AG08395 (cell line): Measurements from ENCODE around the gene MPDZ.

Experiments
- DNase-seq: peaks from one replicate; pipeline ENCODE4 v3.0.0; 2012; ENCODE audit warnings: mixed read lengths, low spot score

The MPDZ gene

DNA sequence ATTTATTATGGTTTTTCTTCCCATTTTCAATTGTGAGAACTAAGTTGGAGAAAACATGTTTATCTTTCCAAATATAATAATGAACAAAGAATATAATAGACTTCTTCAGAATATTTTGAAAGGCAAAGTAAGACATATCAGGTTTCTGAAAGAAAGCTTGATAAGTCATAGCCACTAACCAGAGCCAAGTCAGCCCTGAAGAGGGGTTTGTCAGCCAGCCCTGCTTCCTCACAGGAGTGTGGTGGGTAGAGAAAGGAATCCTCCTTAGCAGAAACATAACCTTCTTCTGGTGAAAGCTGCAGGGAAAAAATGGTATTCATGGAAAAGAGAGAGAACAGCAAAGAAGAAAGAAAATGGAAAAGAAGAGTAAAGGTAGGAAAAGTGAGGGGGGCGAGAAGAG is 93.4 kb downstream of the MPDZ start:
- DNase-seq: no peak

DNA sequence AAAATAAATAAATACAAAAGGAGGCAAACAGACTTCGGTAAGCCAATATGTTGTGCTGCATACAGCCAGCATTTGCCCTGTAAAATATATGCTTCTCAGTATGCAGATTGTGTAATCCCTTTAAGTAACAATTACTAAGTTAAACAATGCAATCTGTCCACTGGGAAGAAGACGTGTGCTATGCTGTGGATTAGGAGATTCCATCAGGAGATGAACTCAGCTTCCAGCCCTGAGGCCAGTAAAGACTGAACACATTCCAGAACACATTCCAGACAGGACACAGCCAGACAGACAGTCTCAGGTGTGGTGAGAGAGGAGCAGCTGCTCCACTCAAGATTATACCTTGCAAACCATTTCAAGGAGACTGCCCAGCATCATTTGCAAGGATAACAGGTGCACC is 97.8 kb downstream of the MPDZ start:
- no peak for DNase-seq

DNA sequence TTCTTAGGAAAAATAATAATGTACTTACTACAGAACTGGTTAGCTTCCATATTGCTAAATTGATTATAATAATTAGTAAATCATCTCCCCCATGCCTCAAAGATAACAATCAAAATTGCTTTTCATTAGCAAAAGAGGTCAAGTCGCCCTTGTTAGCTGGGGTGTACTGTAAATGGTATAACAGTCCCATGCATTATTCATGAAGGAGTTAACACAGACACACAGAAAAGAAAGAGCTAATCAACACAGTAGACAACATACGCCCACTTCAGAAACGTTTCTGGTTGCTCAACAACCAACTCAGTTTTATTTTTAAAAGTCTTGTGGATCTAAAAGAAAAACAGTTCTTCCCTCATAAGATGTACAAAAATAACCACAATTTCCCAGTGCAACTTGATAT is 100.2 kb downstream of the MPDZ start:
- DNase-seq: no peak

DNA sequence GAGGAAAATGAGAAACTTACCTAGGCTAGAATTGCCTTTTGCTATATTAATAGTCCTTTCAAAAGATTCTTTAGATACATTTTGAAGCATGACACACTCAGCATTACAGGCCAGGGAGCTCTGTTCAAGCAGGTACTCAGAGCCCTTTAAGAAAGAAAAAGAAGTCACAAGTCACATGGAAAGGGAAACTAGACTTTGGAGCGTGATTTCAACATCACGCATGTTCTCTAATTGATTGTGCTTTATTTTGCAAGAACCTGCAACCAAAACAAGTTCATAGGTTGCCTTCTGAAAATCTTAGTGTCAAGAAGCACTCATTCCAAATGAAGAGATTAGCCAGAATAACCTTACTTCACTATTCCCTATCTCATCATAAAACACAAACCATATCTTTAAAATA is 103.8 kb downstream of the MPDZ start:
- DNase-seq: no peak

DNA sequence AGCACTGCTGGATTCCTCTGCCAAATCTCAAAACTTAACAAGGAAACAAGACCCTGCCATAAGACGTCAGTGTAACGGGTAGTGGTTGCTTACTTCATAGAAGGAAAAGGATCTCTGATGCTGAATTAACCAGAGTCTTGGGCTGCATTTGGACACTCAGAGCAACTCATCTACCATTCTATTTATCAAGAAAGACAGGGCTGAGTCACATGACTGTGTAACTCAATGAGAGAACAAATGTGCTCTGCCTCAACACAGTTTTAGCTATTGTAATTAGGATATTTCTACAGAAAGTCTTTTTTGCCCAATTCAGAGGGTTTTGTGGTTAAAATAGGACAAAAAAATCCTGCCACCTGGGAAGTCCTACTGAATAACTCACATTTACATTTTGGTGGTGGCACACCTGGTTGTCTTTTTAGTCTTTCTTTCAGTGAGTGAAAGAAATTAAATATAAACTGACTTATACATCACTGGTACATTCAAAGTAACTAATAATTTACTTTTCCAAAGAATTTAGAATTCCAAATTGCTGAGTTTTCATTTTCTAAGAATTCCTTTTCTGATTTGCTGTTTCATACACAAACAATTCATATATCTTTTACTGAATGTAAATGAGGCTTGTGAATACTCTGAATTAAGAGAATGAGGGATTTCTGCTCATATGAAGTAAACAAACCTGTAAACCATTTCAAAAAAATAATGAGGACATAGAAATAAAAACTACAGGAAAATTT is 104.4 kb downstream of the MPDZ start:
- no peak for DNase-seq

DNA sequence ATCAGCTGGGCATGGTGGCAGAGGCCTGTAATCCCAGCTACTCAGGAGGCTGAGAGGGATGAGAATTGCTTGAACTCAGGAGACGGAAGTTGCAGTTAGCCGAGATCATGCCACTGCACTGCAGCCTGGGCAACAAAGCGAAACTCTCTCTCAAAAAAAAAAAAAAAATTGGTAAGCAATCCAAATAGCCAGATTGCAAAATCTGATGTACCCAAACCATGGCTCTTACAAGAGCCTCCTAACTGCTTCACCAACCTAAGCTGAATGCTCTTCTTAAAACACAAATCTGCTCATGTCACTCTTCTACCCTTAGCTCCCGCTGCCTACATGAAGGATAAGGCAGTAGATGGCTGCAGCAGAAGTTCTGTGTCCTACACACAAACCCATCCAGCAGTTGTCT is 105.9 kb downstream of the MPDZ start:
- no peak for DNase-seq

DNA sequence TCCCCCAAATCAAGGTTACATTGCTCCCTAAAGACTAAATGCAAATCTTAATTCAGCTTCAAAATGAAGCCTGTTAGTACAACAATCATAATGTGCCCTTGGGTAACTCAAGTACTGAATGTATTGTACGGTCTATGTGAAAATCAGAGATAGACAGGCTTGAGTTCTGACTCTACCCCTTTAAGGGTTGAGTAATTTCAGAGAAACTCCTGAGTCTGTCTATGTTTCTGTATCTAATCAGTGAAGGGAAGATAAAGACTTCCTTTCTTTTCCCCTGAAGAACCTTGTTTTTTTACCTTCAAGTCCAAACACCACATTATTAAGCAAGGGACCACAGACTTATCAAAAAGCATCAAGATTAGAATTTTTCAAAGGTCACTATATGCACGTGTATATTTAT is 108.2 kb downstream of the MPDZ start:
- no peak for DNase-seq

DNA sequence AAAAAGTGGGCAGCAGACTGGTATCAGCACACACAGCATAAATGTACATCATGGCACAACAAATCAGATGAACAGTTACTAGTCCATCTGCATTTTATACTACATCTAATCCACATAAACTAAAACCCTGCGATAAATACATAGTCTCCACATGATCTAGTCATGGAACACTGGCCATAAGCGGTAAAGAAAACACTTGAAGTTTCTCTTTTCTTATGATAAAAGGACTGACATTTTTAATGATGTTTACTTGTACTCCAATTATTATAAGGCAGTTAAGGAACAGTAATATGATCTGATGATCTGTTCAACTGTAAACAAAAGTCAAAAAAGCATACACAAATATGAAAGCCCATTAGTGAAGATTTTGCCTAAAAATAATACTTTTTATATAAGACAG is 112.5 kb downstream of the MPDZ start:
- no peak for DNase-seq

DNA sequence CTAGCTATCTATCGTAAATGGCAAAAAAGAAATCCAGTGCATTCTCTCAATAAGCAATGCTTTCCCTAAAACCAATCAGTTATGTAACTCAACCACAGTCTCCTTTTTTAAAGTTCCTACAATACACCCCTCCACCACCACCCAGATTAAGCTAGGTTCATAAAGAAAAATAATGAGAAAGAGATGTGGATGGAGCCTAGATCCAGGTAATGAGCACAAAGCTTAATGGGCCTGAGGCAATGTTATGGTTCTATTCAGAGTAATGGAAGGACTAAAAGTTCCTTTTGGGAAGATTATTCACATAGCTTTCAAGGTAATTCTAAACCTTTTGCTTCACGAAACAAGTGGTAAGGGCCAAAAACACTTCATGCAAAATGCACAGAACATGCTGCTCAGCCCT is 113.5 kb downstream of the MPDZ start:
- no peak for DNase-seq

DNA sequence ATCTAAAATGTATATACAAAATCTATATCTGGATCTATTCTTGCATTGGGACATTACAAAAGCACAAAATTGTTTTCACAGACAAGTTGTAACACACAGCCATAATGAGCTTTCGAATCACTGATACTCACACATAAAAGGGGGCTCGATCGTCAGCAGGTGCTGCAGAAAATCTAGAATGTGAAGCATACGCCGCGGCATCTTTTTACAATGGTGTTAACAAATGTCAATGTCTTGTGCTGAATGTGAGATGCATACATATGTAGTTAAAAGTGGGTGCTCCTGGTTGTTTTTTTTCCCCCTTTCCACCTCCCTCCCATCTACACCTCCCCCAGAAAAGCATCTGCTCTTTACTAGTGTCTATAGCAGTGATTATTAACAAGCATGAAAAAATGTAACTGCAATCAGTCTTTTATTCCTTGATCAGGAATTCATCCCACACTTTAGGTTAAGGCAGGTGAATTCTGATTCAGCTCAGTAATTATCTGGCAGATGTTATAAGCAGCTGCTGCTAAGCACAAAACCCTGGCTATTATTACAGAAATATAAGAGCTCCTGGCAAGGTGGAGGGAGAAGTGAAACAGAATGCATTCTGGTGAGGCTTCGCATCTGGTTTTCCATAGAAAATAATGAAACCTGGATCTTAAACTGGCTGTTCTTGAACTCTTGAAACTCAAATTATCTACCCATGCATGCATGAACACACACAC is 114.1 kb downstream of the MPDZ start:
- no peak for DNase-seq

DNA sequence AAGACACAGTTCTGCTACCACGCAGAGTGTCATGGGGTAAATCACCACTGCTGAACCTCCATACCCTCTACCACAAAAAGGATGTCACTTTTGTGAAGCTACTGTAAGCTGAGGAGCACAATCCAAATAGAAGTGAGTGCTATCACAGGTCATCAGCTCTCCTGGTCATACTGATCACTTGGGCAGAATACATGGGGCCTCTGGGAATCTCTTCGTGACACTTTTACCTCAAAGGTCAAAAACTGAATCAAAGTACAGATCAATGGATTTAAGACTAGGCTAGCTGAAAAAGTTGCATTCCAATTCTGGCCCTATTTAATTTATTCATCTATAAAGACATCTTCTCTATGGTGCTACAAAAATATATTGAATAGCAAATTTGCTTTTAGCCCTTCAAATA is 115.5 kb downstream of the MPDZ start:
- DNase-seq: no peak

DNA sequence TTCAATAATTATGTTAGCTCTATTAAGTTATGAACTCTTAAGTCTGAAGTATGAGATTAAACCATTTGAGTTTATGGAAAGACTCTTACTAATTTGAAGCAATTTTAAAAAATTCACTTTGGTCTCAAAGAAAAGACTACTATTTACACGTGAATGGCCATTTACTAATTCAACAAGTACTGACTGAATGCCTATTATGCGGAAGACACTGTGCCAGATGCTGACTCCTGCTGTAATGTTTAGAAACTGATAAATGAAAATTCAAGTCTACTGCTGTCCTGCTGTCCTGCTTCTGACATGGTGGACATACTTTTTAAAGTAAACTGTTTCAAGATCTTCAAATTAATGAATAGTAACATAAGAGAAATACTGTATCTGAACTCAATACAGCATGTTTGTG is 116.2 kb downstream of the MPDZ start:
- DNase-seq: no peak

DNA sequence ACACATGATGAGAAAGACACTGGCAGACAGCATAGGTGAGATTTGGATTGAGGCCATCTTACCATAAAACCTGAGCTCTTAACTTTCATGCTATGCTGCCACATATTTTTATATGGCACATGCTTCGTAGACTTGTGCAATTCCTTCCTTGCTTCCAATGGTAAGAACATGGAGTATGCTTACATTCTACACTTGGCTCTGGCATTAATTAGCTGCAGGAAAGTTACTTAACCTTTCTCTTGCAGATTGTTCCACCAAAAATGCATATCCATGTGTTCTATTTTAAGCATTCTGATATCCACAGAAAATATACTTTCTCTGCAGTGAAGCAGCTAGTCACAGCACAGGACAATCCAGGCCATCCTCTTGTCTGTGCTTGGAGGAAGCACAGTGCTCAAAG is 119.4 kb downstream of the MPDZ start:
- no peak for DNase-seq

DNA sequence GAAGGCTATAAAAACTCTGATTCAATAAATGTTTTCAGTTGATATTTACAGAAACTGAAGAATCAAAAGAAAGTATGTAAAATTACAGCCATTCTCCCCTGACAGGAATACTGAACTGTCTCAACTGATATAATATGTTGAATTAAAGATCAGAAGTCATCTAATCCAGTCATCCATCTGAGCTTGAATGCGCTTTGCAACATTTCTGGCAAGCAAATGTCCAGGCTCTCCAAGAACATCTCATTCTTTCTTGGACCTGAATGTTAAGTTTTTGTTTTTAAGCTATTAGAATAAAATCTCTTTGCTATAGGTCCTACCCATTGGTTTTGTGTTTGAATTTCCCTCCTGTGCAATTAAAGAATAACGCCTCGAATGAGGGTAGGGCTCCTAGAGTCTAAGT is 120.5 kb downstream of the MPDZ start:
- no peak for DNase-seq

DNA sequence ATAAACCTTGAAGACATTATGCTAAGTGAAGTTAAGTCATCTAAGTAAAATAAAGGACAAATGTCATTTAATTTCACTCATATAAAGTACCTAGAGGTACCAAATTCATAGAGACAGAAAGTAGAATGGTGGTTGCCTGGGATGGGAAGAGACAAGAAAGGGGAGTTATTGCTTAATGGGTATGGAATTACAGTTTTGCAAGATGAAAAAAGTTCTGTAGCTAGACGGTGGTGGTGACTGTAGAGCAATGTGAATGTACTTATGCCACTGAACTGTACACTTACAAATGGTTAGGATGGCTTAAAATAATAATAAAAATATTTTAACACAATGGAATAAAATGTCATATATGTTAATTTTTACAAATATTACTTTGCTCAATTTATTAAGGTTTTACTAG is 128.0 kb downstream of the MPDZ start:
- no peak for DNase-seq

DNA sequence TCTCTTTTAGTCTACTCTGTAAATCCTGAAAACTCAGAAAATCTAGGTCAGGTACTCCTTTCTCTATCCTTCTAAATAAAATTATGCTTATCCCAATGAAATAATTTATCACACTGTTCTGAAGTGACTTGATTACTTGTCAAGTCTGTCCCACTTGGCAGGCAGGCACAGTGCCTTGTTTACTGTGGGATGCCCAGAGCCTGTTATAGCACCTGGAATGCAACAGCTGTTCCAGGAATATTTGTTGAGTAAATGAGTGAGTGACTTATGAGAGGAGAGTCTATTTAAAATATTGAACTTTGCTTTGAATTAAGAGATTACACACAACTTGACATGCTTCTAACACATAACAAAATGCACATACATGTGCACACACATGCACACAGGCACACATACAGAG is 130.0 kb downstream of the MPDZ start:
- no peak for DNase-seq

DNA sequence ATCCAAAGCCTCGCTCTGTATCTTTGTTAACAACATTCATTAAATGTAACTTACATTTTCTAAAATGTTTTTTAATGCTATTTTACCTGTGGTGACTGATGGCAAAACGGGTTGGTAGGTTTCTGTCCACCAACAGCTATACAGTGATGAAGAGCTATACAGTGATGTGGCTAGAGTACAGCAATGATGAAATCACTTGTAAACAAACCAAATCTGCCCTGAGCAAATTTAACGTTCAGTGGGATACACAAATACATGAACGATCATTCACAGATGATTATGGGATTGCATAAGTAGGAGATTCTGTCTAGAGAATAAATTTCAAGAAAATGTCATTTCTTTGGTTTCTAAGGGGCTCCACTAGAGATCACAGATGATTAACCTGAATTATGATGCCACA is 132.7 kb downstream of the MPDZ start:
- no peak for DNase-seq

DNA sequence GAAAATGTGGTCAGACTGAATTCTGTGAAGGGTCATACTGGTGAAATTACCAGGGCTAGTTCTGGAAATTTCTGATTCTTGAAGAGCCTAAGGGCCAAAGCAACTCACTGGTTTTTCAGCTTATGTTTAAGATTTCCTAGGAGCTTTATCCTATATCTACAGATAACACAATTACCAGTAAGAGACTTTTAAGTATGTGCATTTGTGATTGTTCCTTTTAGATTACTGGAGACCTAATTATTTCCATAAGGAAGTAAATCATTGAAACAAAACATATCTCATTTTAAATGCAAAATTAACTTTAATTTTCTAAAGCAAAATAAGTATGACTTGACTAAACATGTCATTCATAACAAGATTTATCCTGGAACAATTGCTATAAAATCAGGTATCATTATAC is 134.2 kb downstream of the MPDZ start:
- no peak for DNase-seq

DNA sequence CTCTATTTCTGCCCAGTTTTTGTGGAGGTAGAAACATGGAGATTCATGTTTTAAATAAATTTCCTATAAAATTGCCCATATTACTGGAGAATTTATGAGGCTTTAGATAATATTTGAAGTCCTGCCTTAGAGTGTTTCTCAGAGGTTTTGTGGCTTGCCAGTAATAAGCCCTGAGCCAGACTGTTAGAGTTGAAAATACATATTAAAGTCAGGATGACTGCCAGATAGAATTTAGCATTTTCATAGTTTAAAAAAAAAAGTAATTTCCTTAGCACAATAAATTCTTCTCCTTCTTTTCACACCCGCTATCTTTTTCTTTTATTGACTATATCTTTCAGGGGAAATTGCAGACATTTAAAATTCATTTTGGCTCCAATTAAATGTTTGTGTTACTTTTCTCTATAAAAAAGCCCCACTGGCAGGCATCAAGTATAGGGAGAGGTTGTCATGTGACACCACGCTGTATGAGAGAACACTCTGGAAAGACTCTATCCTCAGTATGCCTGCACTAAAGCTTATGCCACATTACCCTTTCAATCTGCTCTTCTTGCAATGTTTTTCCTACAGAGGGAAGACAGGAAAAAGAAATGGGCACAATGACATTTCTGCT is 135.2 kb downstream of the MPDZ start:
- no peak for DNase-seq

DNA sequence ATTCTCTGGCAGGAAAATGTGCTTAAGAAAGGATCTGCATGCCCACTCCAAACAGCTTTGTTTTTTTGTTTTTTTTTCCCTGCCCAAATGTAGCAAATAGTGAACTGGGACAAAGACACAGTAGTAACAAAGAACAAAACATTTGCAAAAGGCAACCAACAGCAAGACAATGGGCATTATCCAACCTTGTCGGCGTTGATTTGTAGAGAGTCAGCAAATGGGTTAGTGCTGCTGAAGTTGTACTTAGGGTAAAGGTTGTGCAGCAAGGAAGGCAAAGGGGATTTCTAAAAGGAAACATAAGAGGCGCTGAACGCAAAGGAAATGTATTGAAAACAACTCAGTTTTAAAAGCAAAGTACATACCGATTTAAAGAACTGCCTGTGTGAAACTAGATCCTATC is 136.2 kb downstream of the MPDZ start:
- no peak for DNase-seq

DNA sequence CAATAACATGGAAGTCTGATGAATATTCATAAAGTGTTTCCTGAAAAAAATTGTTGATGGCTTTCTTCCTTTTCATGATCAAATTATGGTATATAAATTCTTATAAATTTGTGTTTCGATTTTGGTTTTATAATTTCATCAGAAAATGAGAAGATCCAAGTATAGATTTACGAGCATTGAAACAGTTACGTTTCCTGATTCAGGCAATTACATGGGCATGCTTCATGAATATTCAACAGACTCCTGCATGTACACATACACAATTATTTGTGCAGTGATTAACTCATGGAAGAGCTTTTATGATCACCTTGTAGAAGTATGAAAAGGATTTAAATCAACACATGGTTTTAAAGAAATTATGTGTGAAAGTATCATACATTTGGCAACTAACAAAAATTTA is 136.7 kb downstream of the MPDZ start:
- DNase-seq: no peak

DNA sequence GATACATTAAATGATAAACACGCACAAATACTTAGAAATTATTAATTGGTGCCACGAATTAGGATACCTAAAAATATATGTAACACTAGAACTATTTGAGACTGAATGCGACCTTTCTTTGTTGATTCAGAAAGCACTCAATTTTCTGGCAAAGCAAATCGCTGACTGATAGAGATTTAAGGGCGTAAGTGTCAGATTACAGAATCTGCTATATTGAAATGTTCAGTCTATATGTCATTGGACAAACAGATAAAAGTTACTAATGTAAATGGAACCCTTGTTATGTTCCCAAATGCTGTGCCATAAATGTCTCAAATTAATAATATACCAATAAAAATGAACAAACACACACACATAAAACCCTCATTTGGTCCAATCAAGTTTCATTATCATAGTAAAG is 137.9 kb downstream of the MPDZ start:
- no peak for DNase-seq

DNA sequence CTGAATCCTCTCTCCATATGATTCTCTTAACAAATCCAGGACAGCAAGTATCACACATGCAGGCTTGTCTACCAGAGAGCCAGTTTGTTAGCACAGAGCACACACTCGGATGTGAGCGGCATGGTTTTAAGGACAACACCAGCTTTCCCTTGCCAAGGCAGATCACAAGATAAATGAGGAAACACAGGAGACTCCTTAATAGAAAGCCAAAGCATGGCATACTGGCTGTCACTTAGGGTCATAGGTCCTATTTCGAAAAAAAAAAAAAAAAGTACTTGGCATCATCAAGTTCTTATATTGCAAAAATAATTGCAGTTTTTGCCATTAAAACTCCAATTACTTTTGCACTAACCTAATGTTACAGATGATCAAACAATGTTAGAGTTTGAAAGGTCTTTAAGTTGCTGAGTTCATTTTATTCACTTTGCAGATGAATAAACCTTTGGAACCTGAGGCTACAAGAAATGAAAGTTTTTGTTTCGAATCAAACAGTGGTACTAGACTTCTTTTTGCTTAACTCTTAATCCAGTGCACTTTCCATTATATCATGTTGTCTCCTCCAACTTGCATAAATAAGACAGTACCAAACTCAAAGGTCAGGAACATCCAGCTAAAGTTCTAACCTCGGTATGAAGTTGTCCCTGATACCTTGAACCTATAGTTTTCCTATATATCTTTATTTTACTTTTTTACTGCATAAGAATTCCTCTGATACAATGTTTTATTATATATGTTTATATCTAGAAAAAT is 138.5 kb downstream of the MPDZ start:
- DNase-seq: no peak
